Transverse colon (tissue), 4 donors: Measurements from ENCODE around the gene MPRIP.
"Not testable (repeated sequence)": the region's sequence is repeated elsewhere in the genome, so short reads cannot be mapped to it uniquely, and the experiment has no call there.

Experiments used
- CTCF ChIP-seq, 5 experiments: fragments of 200-600 bp in 3 of 5; fragments of 450-650 bp in 2 of 5; sonication (generic) in 3 of 5; IDR thresholded peaks; 1 replicate in 2 of 5; 2 replicates in 3 of 5; pipeline ENCODE4 v1.5.1; 2016 to 2017; ENCODE audit warnings: antibody characterized with exemption in 5 of 5, inconsistent platforms in 3 of 5, mild to moderate bottlenecking in 2 of 5, moderate library complexity in 1 of 5
- EP300 ChIP-seq: sonication (generic); formaldehyde crosslinking; IDR thresholded peaks from one replicate; pipeline ENCODE4 v1.6.1; 2017; ENCODE audit warnings: antibody characterized with exemption, low read depth
- POLR2A ChIP-seq: fragments of 450-650 bp; IDR thresholded peaks from one replicate; pipeline ENCODE4 v1.6.1; 2016; ENCODE audit warnings: antibody characterized with exemption, mild to moderate bottlenecking, moderate library complexity
- POLR2AphosphoS5 ChIP-seq, 3 donors: sonication (generic); formaldehyde crosslinking; IDR thresholded peaks; one replicate each; pipeline ENCODE4 v1.6.1; 2016; ENCODE audit warnings: antibody characterized with exemption in 3 of 3

GRCh38 chr17:17007891-17008290, 34.4 kb upstream of the MPRIP start:
- TF ChIP-seq CTCF (IDR thresholded peaks at IDR 0.05); POLR2A; POLR2AphosphoS5 (IDR thresholded peaks at IDR 0.05); EP300: not testable (repeated sequence)
